A549 (cell line): ENCODE data around the gene MEGF6.

Source experiments
- EHMT2 ChIP-seq: fragments of 200-600 bp; sonication (generic); IDR thresholded peaks from 2 replicates; pipeline ENCODE4 v1.6.1; 2016; ENCODE audit warnings: antibody characterized with exemption, low read depth, mild to moderate bottlenecking, moderate library complexity
- EP300 ChIP-seq, 2 experiments: fragments of >200 bp; sonication (Bioruptor Twin); formaldehyde crosslinking; IDR thresholded peaks; 2 replicates in 1 of 2; 3 replicates in 1 of 2; pipeline ENCODE4 v1.6.1; 2016 to 2017
- HDAC2 ChIP-seq: fragments of 200-600 bp; sonication (generic); IDR thresholded peaks from 2 replicates; pipeline ENCODE4 v1.6.1; 2016
- MAZ ChIP-seq: fragments of 150-350 bp; IDR thresholded peaks from 2 replicates; pipeline ENCODE4 v1.6.1; 2014; ENCODE audit warnings: antibody characterized with exemption, low read depth, low read length, borderline replicate concordance
- MYC ChIP-seq: IDR thresholded peaks from 2 replicates; pipeline ENCODE4 v1.6.1; 2012; ENCODE audit warnings: mild to moderate bottlenecking, inconsistent platforms, low read length, improper control_type of control experiment, borderline replicate concordance
- POLR2A ChIP-seq: IDR thresholded peaks from 2 replicates; pipeline ENCODE4 v1.6.1; 2012; ENCODE audit warnings: mild to moderate bottlenecking, low read length
- RAD21 ChIP-seq, 2 experiments: fragments of >200 bp in 1 of 2; sonication (Bioruptor Twin) in 1 of 2; formaldehyde crosslinking in 1 of 2; IDR thresholded peaks in 1 of 2; conservative IDR thresholded peaks in 1 of 2; 2 replicates in 1 of 2; 3 replicates in 1 of 2; pipeline ENCODE4 v1.6.1; 2012 to 2018; ENCODE audit warnings: inconsistent platforms in 1 of 2
- TF ChIP-seq, protein P1 (sequence below): fragments of >200 bp; sonication (Bioruptor Twin); formaldehyde crosslinking; IDR thresholded peaks from 3 replicates; pipeline ENCODE4 v1.5.1; 2016

DNA sequence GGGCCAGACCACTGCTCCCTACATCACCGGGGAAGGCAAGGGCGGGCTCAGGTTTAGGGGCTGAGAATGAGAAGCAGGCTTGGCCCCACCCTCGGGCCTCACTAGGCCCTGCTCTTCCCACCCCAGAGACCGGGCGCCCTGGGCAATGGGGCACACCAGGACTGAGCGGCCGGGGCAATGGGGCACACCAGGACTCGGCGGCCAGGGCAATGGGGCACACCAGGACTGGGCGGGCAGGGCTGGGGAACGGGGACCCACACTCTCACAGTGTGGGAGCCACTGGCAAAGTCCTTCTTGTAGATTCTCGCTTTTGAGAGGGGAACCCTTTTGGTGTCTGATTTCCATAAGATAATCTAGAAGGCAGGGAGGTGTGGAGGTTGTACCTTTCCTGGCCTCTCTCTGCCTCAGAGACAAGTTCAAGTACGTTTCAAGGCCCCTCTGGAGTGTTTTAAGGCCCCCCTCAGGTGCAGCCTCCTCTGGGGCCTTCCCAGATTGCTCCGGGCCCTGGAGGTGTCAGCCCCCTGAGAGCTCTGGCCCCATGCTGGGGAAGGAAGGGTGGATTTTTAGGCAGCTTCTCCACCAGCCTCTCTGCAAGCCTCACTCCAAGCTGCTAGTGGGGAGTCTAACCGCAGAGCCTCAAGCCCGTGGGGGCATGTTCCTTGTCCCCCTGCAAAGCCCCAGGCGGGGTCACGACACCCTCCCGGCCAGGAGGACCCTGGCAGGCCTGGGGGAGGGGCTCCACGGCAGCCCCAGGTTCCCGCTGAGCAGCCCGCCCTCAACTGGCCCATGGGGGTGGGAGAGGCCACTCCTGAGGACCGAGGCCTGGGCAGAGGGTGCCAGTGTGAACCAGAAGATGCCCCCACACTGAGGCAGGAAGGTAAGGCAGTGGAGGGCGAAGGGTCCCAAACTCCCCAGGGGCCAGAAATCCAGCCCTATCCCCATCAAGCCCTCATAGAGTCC lies 90.6 kb downstream of the MEGF6 start:
- TF ChIP-seq, protein P1, sequence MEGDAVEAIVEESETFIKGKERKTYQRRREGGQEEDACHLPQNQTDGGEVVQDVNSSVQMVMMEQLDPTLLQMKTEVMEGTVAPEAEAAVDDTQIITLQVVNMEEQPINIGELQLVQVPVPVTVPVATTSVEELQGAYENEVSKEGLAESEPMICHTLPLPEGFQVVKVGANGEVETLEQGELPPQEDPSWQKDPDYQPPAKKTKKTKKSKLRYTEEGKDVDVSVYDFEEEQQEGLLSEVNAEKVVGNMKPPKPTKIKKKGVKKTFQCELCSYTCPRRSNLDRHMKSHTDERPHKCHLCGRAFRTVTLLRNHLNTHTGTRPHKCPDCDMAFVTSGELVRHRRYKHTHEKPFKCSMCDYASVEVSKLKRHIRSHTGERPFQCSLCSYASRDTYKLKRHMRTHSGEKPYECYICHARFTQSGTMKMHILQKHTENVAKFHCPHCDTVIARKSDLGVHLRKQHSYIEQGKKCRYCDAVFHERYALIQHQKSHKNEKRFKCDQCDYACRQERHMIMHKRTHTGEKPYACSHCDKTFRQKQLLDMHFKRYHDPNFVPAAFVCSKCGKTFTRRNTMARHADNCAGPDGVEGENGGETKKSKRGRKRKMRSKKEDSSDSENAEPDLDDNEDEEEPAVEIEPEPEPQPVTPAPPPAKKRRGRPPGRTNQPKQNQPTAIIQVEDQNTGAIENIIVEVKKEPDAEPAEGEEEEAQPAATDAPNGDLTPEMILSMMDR: no peak
- no peak for TF ChIP-seq HDAC2
- TF ChIP-seq EP300 (IDR thresholded peaks at IDR 0.05): no peak
- TF ChIP-seq RAD21 (conservative IDR thresholded peaks at IDR 0.05 in 1 of 2, IDR thresholded peaks at IDR 0.05 in 1 of 2): no peak
- TF ChIP-seq EHMT2: no peak
- TF ChIP-seq MAZ: no peak
- TF ChIP-seq POLR2A: no peak
- no peak for TF ChIP-seq MYC
